GM12878 (cell line): ENCODE data around the gene IL17RA.

Experiments
- BACH1 ChIP-seq: fragments of 450-650 bp; IDR thresholded peaks from 2 replicates; pipeline ENCODE4 v1.6.1; 2017; ENCODE audit warnings: mild to moderate bottlenecking, borderline replicate concordance
- EP300 ChIP-seq, 2 experiments: fragments of 150-350 bp in 1 of 2; IDR thresholded peaks; 2 replicates each; pipeline ENCODE4 v1.6.1; 2011 to 2012; ENCODE audit warnings: low read depth in 2 of 2, low read length in 2 of 2, borderline replicate concordance in 1 of 2, improper control_type of control experiment in 1 of 2, inconsistent platforms in 1 of 2; ENCODE audit not compliant: control insufficient read depth in 1 of 2
- GABPA ChIP-seq: IDR thresholded peaks from 2 replicates; pipeline ENCODE4 v1.6.1; 2014; ENCODE audit warnings: antibody characterized with exemption, low read depth, mild to moderate bottlenecking, inconsistent platforms
- HDGF ChIP-seq: fragments of 450-650 bp; IDR thresholded peaks from 2 replicates; pipeline ENCODE4 v1.6.1; 2016; ENCODE audit warnings: antibody characterized with exemption
- NFYA ChIP-seq: IDR thresholded peaks from 2 replicates; pipeline ENCODE4 v1.6.1; 2011; ENCODE audit warnings: low read depth, mild to moderate bottlenecking, low read length, improper control_type of control experiment, borderline replicate concordance
- POLR2A ChIP-seq: IDR thresholded peaks from 2 replicates; pipeline ENCODE4 v1.6.1; 2011; ENCODE audit warnings: low read depth, mild to moderate bottlenecking, low read length
- RAD21 ChIP-seq: IDR thresholded peaks from 2 replicates; pipeline ENCODE4 v1.6.1; 2011; ENCODE audit warnings: mild to moderate bottlenecking, low read depth, low read length, moderate library complexity; ENCODE audit not compliant: insufficient read depth
- RAD51 ChIP-seq: fragments of 450-650 bp; IDR thresholded peaks from 2 replicates; pipeline ENCODE4 v1.6.1; 2016; ENCODE audit warnings: moderate library complexity, mild to moderate bottlenecking, inconsistent platforms
- SMAD1 ChIP-seq: fragments of 450-650 bp; IDR thresholded peaks from 2 replicates; pipeline ENCODE4 v1.6.1; 2018; ENCODE audit warnings: mild to moderate bottlenecking, low read depth; ENCODE audit not compliant: partially characterized antibody
- SP1 ChIP-seq: IDR thresholded peaks from one replicate; pipeline ENCODE4 v1.6.1; 2011; ENCODE audit warnings: low read depth, low read length
- TAF1 ChIP-seq: IDR thresholded peaks from 2 replicates; pipeline ENCODE4 v1.6.1; 2011; ENCODE audit warnings: mild to moderate bottlenecking, low read depth, low read length, borderline replicate concordance
- TF ChIP-seq, protein P1 (sequence below), 3 experiments: IDR thresholded peaks in 2 of 3; conservative IDR thresholded peaks in 1 of 3; 2 replicates each; pipeline ENCODE4 v1.5.1; 2011; ENCODE audit warnings: low read depth in 3 of 3, low read length in 3 of 3, mild to moderate bottlenecking in 3 of 3, control low read depth in 2 of 3, moderate library complexity in 2 of 3, inconsistent platforms in 1 of 3, mixed read lengths in 1 of 3; ENCODE audit not compliant: control insufficient read depth in 2 of 3, insufficient read depth in 1 of 3; ENCODE audit errors: extremely low read depth in 1 of 3

DNA sequence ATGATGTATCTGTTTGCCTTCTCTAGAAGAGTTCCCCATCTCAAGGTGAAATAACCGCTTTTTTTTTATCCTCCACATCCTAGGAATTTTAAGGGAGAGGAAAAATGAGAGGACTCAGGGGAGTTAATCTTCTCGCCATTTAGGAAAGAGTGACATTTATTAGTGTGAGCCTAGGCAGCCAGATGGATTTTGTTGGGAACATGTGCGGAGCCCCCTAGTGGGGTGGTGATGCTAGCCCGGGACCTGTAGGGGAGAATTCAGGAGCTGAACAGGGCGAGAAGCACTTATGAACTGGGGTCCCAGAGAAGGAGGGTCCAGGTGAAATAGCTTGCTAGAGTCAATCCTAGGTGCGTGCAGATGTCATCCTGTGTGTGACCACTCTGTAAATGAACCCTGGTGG lies 10.7 kb downstream of the IL17RA start:
- no peak for TF ChIP-seq BACH1
- TF ChIP-seq RAD51, result no peak
- no peak for TF ChIP-seq POLR2A
- TF ChIP-seq, protein P1, sequence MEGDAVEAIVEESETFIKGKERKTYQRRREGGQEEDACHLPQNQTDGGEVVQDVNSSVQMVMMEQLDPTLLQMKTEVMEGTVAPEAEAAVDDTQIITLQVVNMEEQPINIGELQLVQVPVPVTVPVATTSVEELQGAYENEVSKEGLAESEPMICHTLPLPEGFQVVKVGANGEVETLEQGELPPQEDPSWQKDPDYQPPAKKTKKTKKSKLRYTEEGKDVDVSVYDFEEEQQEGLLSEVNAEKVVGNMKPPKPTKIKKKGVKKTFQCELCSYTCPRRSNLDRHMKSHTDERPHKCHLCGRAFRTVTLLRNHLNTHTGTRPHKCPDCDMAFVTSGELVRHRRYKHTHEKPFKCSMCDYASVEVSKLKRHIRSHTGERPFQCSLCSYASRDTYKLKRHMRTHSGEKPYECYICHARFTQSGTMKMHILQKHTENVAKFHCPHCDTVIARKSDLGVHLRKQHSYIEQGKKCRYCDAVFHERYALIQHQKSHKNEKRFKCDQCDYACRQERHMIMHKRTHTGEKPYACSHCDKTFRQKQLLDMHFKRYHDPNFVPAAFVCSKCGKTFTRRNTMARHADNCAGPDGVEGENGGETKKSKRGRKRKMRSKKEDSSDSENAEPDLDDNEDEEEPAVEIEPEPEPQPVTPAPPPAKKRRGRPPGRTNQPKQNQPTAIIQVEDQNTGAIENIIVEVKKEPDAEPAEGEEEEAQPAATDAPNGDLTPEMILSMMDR (IDR thresholded peaks at IDR 0.05 in 2 of 3, conservative IDR thresholded peaks at IDR 0.05 in 1 of 3; ENCODE audit: control insufficient read depth in 2 of 3, extremely low read depth in 1 of 3, insufficient read depth in 1 of 3, low read depth in 3 of 3, low read length in 3 of 3), result peak in 2 of 3 experiments; percentile 22 to 25; a peak in 2 of 6 replicates
- TF ChIP-seq TAF1, result no peak
- no peak for TF ChIP-seq RAD21
- no peak for TF ChIP-seq SMAD1
- TF ChIP-seq EP300 (IDR thresholded peaks at IDR 0.05; ENCODE audit: borderline replicate concordance in 1 of 2, control insufficient read depth in 1 of 2, low read depth in 2 of 2, low read length in 2 of 2), result no peak
- no peak for TF ChIP-seq HDGF
- TF ChIP-seq SP1, result no peak
- no peak for TF ChIP-seq NFYA
- TF ChIP-seq GABPA, result no peak
